ENCODE data around the gene ACP7.

GRCh38 chr19:39106194-39106593, 22.0 kb downstream of the ACP7 start:
- TF ChIP-seq CTCF (conservative IDR thresholded peaks at IDR 0.05; ENCODE audit: low read depth in 2 of 2) = no peak
- no peak for TF ChIP-seq REST (IDR thresholded peaks at IDR 0.05; ENCODE audit: unreplicated experiment)
- TF ChIP-seq ZNF114 (CRISPR knock-in tag; IDR thresholded peaks at IDR 0.05) = no peak
- TF ChIP-seq EZH2 (IDR thresholded peaks at IDR 0.05; ENCODE audit: low read depth, unreplicated experiment) = no peak
- no peak for TF ChIP-seq POLR2AphosphoS5 (IDR thresholded peaks at IDR 0.05; ENCODE audit: low read depth)
- no peak for TF ChIP-seq JUNB (IDR thresholded peaks at IDR 0.05; ENCODE audit: unreplicated experiment)
- no peak for TF ChIP-seq CREB1 (CRISPR knock-in tag; IDR thresholded peaks at IDR 0.05; ENCODE audit: low read depth)
- TF ChIP-seq EZH2phosphoT487 (IDR thresholded peaks at IDR 0.05; ENCODE audit: unreplicated experiment) = no peak
- TF ChIP-seq STAT1 (IDR thresholded peaks at IDR 0.05; ENCODE audit: unreplicated experiment) = no peak
- no peak for TF ChIP-seq NANOG (IDR thresholded peaks at IDR 0.05; ENCODE audit: borderline replicate concordance)
- TF ChIP-seq ETS1 (IDR thresholded peaks at IDR 0.05) = no peak
- TF ChIP-seq ZNF331 (CRISPR knock-in tag; IDR thresholded peaks at IDR 0.05; ENCODE audit: low read depth) = no peak
- TF ChIP-seq ZNF462 (CRISPR knock-in tag; IDR thresholded peaks at IDR 0.05) = no peak
